ENCODE measurements around the gene PRKCA.

Gene PRKCA

GRCh38 chr17:66308856-66309255, 6.4 kb downstream of the PRKCA start:
- Histone ChIP-seq H3K27me3 (peaks cover 23% of the 10 kb centered on the region), H3K27ac (no peak overlapping the region), H3K4me1 (ENCODE audit: control insufficient read depth in 1 of 2, insufficient read depth in 1 of 2, low read depth in 1 of 2, low read length in 1 of 2) (no peaks in the 10 kb centered on the region), H3K4me3 (ENCODE audit: low read depth in 1 of 2, low read length in 1 of 2) (no peak overlapping the region), H3K9me3 (no peaks in the 10 kb centered on the region), H3K36me3 (no peaks in the 10 kb centered on the region)
- TF ChIP-seq CTCF (IDR thresholded peaks at IDR 0.05), result no peak

GRCh38 chr17:66309793-66310192, 7.4 kb downstream of the PRKCA start:
- no peaks in the 10 kb centered on the region for H3K36me3 ChIP-seq
- H3K9me3 ChIP-seq, result no peaks in the 10 kb centered on the region
- TF ChIP-seq CTCF (IDR thresholded peaks at IDR 0.05), result no peak
- no peaks in the 10 kb centered on the region for H3K4me1 ChIP-seq (ENCODE audit: control insufficient read depth in 1 of 2, insufficient read depth in 1 of 2, low read depth in 1 of 2, low read length in 1 of 2)
- H3K4me3 ChIP-seq (ENCODE audit: low read depth in 1 of 2, low read length in 1 of 2), result no peak overlapping the region
- H3K27ac ChIP-seq, result no peak overlapping the region
- peaks cover 13% of the 10 kb centered on the region for H3K27me3 ChIP-seq

DNA sequence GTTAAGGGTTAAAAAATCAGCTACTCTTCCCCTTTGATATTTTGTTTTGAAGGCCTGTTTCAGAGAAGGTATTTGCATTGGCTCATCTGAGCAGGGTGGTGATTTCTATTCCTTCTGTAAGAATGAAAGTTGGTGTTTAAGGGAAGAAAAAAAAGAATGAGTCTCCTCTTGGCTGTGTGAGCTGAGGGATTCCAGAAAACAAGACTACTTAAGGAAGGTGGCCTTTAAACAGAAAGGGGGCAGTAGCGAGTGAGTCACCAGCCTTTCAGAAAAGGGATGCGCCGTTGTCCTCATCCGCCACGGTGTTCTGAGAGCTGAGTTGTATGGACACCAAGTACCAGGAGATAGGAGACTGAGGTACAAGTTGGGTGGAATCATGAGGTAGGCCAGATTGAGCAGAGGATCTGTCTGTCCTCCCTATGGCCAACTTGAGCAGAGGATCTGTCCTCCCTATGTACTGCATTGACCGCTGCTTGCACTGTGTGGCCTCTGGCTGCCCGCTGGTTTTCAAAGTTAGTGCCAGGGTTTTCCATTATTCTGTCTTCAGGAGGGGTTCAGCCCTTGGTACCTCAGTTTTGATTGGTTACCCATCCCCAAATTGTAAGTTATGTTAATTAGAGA, 8.2 kb downstream of the PRKCA start:
- Histone ChIP-seq H3K4me3 (ENCODE audit: low read depth in 1 of 2, low read length in 1 of 2) (no peak overlapping the region), H3K27ac (no peak overlapping the region), H3K4me1 (ENCODE audit: control insufficient read depth in 1 of 2, insufficient read depth in 1 of 2, low read depth in 1 of 2, low read length in 1 of 2) (no peaks in the 10 kb centered on the region), H3K36me3 (no peaks in the 10 kb centered on the region), H3K27me3 (peaks cover 11% of the 10 kb centered on the region), H3K9me3 (no peaks in the 10 kb centered on the region)
- no peak for TF ChIP-seq CTCF (IDR thresholded peaks at IDR 0.05)

- no peaks in the 10 kb centered on the region for H3K36me3 ChIP-seq
- H3K9me3 ChIP-seq, result no peaks in the 10 kb centered on the region
- no peak overlapping the region for H3K4me3 ChIP-seq (ENCODE audit: low read depth in 1 of 2, low read length in 1 of 2)
- H3K4me1 ChIP-seq (ENCODE audit: control insufficient read depth in 1 of 2, insufficient read depth in 1 of 2, low read depth in 1 of 2, low read length in 1 of 2), result no peaks in the 10 kb centered on the region
- peaks cover 7% of the 10 kb centered on the region for H3K27me3 ChIP-seq
- TF ChIP-seq CTCF (IDR thresholded peaks at IDR 0.05), result no peak
- no peak overlapping the region for H3K27ac ChIP-seq
Measured at GRCh38 chr17:66312912-66313311, 10.5 kb downstream of the PRKCA start.

GRCh38 chr17:66313325-66313724, 10.9 kb downstream of the PRKCA start:
- Histone ChIP-seq H3K27ac (no peak overlapping the region), H3K4me3 (ENCODE audit: low read depth in 1 of 2, low read length in 1 of 2) (no peak overlapping the region), H3K4me1 (ENCODE audit: control insufficient read depth in 1 of 2, insufficient read depth in 1 of 2, low read depth in 1 of 2, low read length in 1 of 2) (no peaks in the 10 kb centered on the region), H3K27me3 (peaks cover 7% of the 10 kb centered on the region), H3K36me3 (no peaks in the 10 kb centered on the region), H3K9me3 (no peaks in the 10 kb centered on the region)
- TF ChIP-seq CTCF (IDR thresholded peaks at IDR 0.05), result no peak

Data from neutrophil (primary cell).